Left hindlimb (tissue), 1 donor: ENCODE data around the gene SYNPO2.

Experiments
- DNase-seq: peaks from one replicate; pipeline ENCODE4 v3.0.0-alpha.2; 2018

The SYNPO2 gene

GRCh38 chr4:118935819-118936218, 47.2 kb downstream of the SYNPO2 start:
- no peak for DNase-seq

GRCh38 chr4:118936406-118936805, 47.8 kb downstream of the SYNPO2 start:
- DNase-seq: no peak

GRCh38 chr4:118939169-118939783, 50.6 kb downstream of the SYNPO2 start:
- no peak for DNase-seq

- no peak for DNase-seq
Observed at GRCh38 chr4:118941149-118941548, 52.5 kb downstream of the SYNPO2 start.

GRCh38 chr4:118941799-118942198, 53.1 kb downstream of the SYNPO2 start:
- DNase-seq: no peak

GRCh38 chr4:118942465-118942864, 53.8 kb downstream of the SYNPO2 start:
- DNase-seq: no peak

- DNase-seq: no peak
Observed at GRCh38 chr4:118947095-118947494, 58.4 kb downstream of the SYNPO2 start.

- DNase-seq: no peak
Observed at GRCh38 chr4:118948545-118949144, 60.0 kb downstream of the SYNPO2 start.

GRCh38 chr4:118950224-118950623, 61.6 kb downstream of the SYNPO2 start:
- no peak for DNase-seq

GRCh38 chr4:118950929-118951570, 62.4 kb downstream of the SYNPO2 start:
- DNase-seq: no peak

GRCh38 chr4:118953276-118953675, 64.6 kb downstream of the SYNPO2 start:
- DNase-seq: no peak

- no peak for DNase-seq
Observed at GRCh38 chr4:118954246-118954645, 65.6 kb downstream of the SYNPO2 start.

- DNase-seq: no peak
Observed at GRCh38 chr4:118955515-118955914, 66.9 kb downstream of the SYNPO2 start.

- DNase-seq: no peak
Observed at GRCh38 chr4:118957722-118958445, 69.2 kb downstream of the SYNPO2 start.

GRCh38 chr4:118962540-118962939, 73.9 kb downstream of the SYNPO2 start:
- no peak for DNase-seq

GRCh38 chr4:118964891-118965411, 76.3 kb downstream of the SYNPO2 start:
- no peak for DNase-seq

- no peak for DNase-seq
Observed at GRCh38 chr4:118967393-118967792, 78.7 kb downstream of the SYNPO2 start.

- DNase-seq: peak; percentile 65
Observed at GRCh38 chr4:118968005-118968404, 79.4 kb downstream of the SYNPO2 start.

GRCh38 chr4:118968813-118969212, 80.2 kb downstream of the SYNPO2 start:
- no peak for DNase-seq

GRCh38 chr4:118969359-118969758, 80.7 kb downstream of the SYNPO2 start:
- DNase-seq: peak; percentile 60

GRCh38 chr4:118972167-118972566, 83.5 kb downstream of the SYNPO2 start:
- DNase-seq: no peak

- no peak for DNase-seq
Observed at GRCh38 chr4:118973295-118973694, 84.6 kb downstream of the SYNPO2 start.

- no peak for DNase-seq
Observed at GRCh38 chr4:118974758-118975157, 86.1 kb downstream of the SYNPO2 start.
